CD4-positive, CD25-positive, alpha-beta regulatory T cell (primary cell): ENCODE measurements around the gene ITIH5. TPM values are rescaled to one million over a fixed set of nuclear protein-coding genes. Genes with fewer than 3 reads are reported as not detected.

ENCODE experiments used
- ATAC-seq, 2 donors: fragments of 150-1000 bp; cut with Tn5 transposase; one replicate each; pipeline ENCODE4 v1.10.0; 2021; ENCODE audit warnings: low read depth in 2 of 2, moderate number of reproducible peaks in 2 of 2, moderate library complexity in 1 of 2
- DNase-seq, 3 donors: peaks; one replicate each; pipeline versions ENCODE4 v3.0.0 to v3.0.0-alpha.2; 2012 to 2022; ENCODE audit warnings: mixed read lengths in 1 of 3
- H3K27ac ChIP-seq: one replicate; pipeline ENCODE4 v1.7.0; 2013; ENCODE audit warnings: mild to moderate bottlenecking, low read length; ENCODE audit not compliant: insufficient read depth, poor library complexity, severe bottlenecking
- H3K27me3 ChIP-seq: one replicate; pipeline ENCODE4 v1.7.0; 2013; ENCODE audit warnings: low read length; ENCODE audit not compliant: control insufficient read depth, insufficient read depth
- H3K36me3 ChIP-seq: one replicate; pipeline ENCODE4 v1.7.0; 2013; ENCODE audit warnings: mild to moderate bottlenecking, low read length, moderate library complexity; ENCODE audit not compliant: control insufficient read depth, insufficient read depth
- H3K4me1 ChIP-seq: 2 replicates; pipeline ENCODE4 v1.7.0; 2013; ENCODE audit warnings: mild to moderate bottlenecking, low read length; ENCODE audit not compliant: insufficient read depth, control insufficient read depth, poor library complexity, severe bottlenecking
- H3K4me3 ChIP-seq: one replicate; pipeline ENCODE4 v1.7.0; 2013; ENCODE audit warnings: low read depth, mild to moderate bottlenecking, low read length, moderate library complexity
- H3K9me3 ChIP-seq, 2 experiments: 1 replicate in 1 of 2; 2 replicates in 1 of 2; pipeline ENCODE4 v1.7.0; 2013; ENCODE audit warnings: low read length in 2 of 2, mild to moderate bottlenecking in 1 of 2, moderate library complexity in 1 of 2; ENCODE audit not compliant: control insufficient read depth in 2 of 2
- H3K27ac Mint-ChIP-seq, 3 donors: one replicate each; pipeline ENCODE4 v1.8.0; 2020 to 2022; ENCODE audit warnings: mild to moderate bottlenecking in 3 of 3, mixed read lengths in 3 of 3, moderate library complexity in 2 of 3
- H3K27me3 Mint-ChIP-seq: one replicate; pipeline ENCODE4 v1.8.0; 2022; ENCODE audit warnings: mild to moderate bottlenecking, mixed read lengths
- H3K36me3 Mint-ChIP-seq: one replicate; pipeline ENCODE4 v1.8.0; 2020; ENCODE audit warnings: mixed read lengths
- H3K4me1 Mint-ChIP-seq, 4 donors: one replicate each; pipeline ENCODE4 v1.8.0; 2020 to 2022; ENCODE audit warnings: mixed read lengths in 4 of 4, mild to moderate bottlenecking in 1 of 4
- H3K4me3 Mint-ChIP-seq, 4 donors: one replicate each; pipeline ENCODE4 v1.8.0; 2020 to 2022; ENCODE audit warnings: mild to moderate bottlenecking in 4 of 4, mixed read lengths in 4 of 4, moderate library complexity in 3 of 4
- H3K9me3 Mint-ChIP-seq, 7 donors: one replicate each; pipeline ENCODE4 v1.8.0; 2020 to 2022; ENCODE audit warnings: mixed read lengths in 7 of 7, mild to moderate bottlenecking in 3 of 7, moderate library complexity in 2 of 7
- polyA plus RNA-seq, 4 donors: library from polyadenylated mRNA; unstranded; fragments of 300-500 nt; fragmentation: Illumina TruSeq; gene quantifications; one replicate each; pipeline ENCODE4 v1.2.3, GENCODE V29; 2021
- total RNA-seq: library from RNA; stranded (reverse); gene quantifications from one replicate; pipeline ENCODE4 v1.2.3, GENCODE V29; 2022

Gene ITIH5
- total and polyA plus RNA-seq, 5 donors from 2014 or later, result not detected

- Histone ChIP-seq H3K4me1 (no peaks in the 10 kb centered on the region), H3K9me3 (no peaks in the 10 kb centered on the region), H3K4me3 (no peak overlapping the region), H3K27me3 (no peaks in the 10 kb centered on the region), H3K27ac (no peak overlapping the region), H3K36me3 (no peaks in the 10 kb centered on the region)
- no peak for DNase-seq
- Mint-ChIP-seq H3K27ac (no peak overlapping the region), H3K9me3 (peaks cover 0 to 3% (median 0%) of the 10 kb centered on the region in 7 donors), H3K4me1 (peaks cover 0 to 2% (median 0%) of the 10 kb centered on the region in 4 donors), H3K27me3 (peaks cover 4% of the 10 kb centered on the region), H3K4me3 (no peak overlapping the region), H3K36me3 (no peaks in the 10 kb centered on the region)
- ATAC-seq, result no peak
Measured at GRCh38 chr10:7551950-7552716, 114.6 kb downstream of the ITIH5 start.

- no peak for DNase-seq
- no peak overlapping the region for H3K4me3 Mint-ChIP-seq
- no peak overlapping the region for H3K27ac ChIP-seq
Measured at GRCh38 chr10:7551289-7551688, 115.5 kb downstream of the ITIH5 start.

GRCh38 chr10:7550013-7550412 is 116.8 kb downstream of the ITIH5 start:
- Mint-ChIP-seq H3K27ac (no peak overlapping the region), H3K4me1 (peaks cover 0 to 2% (median 0%) of the 10 kb centered on the region in 4 donors), H3K27me3 (no peaks in the 10 kb centered on the region), H3K4me3 (no peak overlapping the region), H3K36me3 (no peaks in the 10 kb centered on the region), H3K9me3 (peaks cover 0 to 1% (median 0%) of the 10 kb centered on the region in 7 donors)
- Histone ChIP-seq H3K36me3 (no peaks in the 10 kb centered on the region), H3K27me3 (no peaks in the 10 kb centered on the region), H3K27ac (no peak overlapping the region), H3K4me1 (no peaks in the 10 kb centered on the region), H3K4me3 (no peak overlapping the region), H3K9me3 (no peaks in the 10 kb centered on the region)
- DNase-seq (no peak), ATAC-seq (no peak)

More at GRCh38 chr10:7551289-7551688, 115.5 kb downstream of the ITIH5 start:
- Histone ChIP-seq H3K4me1 (no peaks in the 10 kb centered on the region), H3K4me3 (no peak overlapping the region), H3K36me3 (no peaks in the 10 kb centered on the region), H3K27me3 (no peaks in the 10 kb centered on the region), H3K9me3 (no peaks in the 10 kb centered on the region)
- no peak for ATAC-seq
- peaks cover 1% of the 10 kb centered on the region for H3K27me3 Mint-ChIP-seq
- no peaks in the 10 kb centered on the region for H3K36me3 Mint-ChIP-seq
- peaks cover 0 to 1% (median 0%) of the 10 kb centered on the region in 7 donors for H3K9me3 Mint-ChIP-seq
- H3K27ac Mint-ChIP-seq, result no peak overlapping the region
- peaks cover 0 to 2% (median 0%) of the 10 kb centered on the region in 4 donors for H3K4me1 Mint-ChIP-seq

- Histone ChIP-seq H3K9me3 (no peaks in the 10 kb centered on the region), H3K27ac (no peak overlapping the region), H3K4me3 (no peak overlapping the region), H3K36me3 (no peaks in the 10 kb centered on the region), H3K4me1 (no peaks in the 10 kb centered on the region), H3K27me3 (no peaks in the 10 kb centered on the region)
- no peak for DNase-seq
- Mint-ChIP-seq H3K27ac (no peak overlapping the region), H3K4me3 (no peak overlapping the region), H3K36me3 (no peaks in the 10 kb centered on the region), H3K9me3 (peaks cover 0 to 1% (median 0%) of the 10 kb centered on the region in 7 donors), H3K27me3 (no peaks in the 10 kb centered on the region), H3K4me1 (peaks cover 0 to 2% (median 0%) of the 10 kb centered on the region in 4 donors)
- ATAC-seq, result no peak
Measured at GRCh38 chr10:7547829-7548228, 118.9 kb downstream of the ITIH5 start.

- Mint-ChIP-seq H3K4me3 (no peak overlapping the region), H3K36me3 (no peaks in the 10 kb centered on the region), H3K9me3 (peaks cover 0 to 1% (median 0%) of the 10 kb centered on the region in 7 donors), H3K27ac (no peak overlapping the region), H3K4me1 (peaks cover 0 to 2% (median 0%) of the 10 kb centered on the region in 4 donors), H3K27me3 (no peaks in the 10 kb centered on the region)
- Histone ChIP-seq H3K4me3 (no peak overlapping the region), H3K36me3 (no peaks in the 10 kb centered on the region), H3K9me3 (no peaks in the 10 kb centered on the region), H3K4me1 (no peaks in the 10 kb centered on the region), H3K27ac (no peak overlapping the region), H3K27me3 (no peaks in the 10 kb centered on the region)
- ATAC-seq, result no peak
- DNase-seq, result no peak
Measured at GRCh38 chr10:7547206-7547605, 119.6 kb downstream of the ITIH5 start.

- Histone ChIP-seq H3K9me3 (no peaks in the 10 kb centered on the region), H3K27ac (no peak overlapping the region), H3K36me3 (no peaks in the 10 kb centered on the region), H3K4me1 (no peaks in the 10 kb centered on the region), H3K4me3 (no peak overlapping the region), H3K27me3 (no peaks in the 10 kb centered on the region)
- Mint-ChIP-seq H3K9me3 (peaks cover 0 to 1% (median 0%) of the 10 kb centered on the region in 7 donors), H3K4me1 (peaks cover 0 to 2% (median 0%) of the 10 kb centered on the region in 4 donors), H3K27me3 (no peaks in the 10 kb centered on the region), H3K36me3 (no peaks in the 10 kb centered on the region), H3K4me3 (no peak overlapping the region), H3K27ac (no peak overlapping the region)
- DNase-seq (no peak), ATAC-seq (no peak)
Measured at GRCh38 chr10:7546385-7546967, 120.3 kb downstream of the ITIH5 start.

GRCh38 chr10:7545792-7546191 is 121.0 kb downstream of the ITIH5 start:
- no peak for ATAC-seq
- no peak for DNase-seq
- Mint-ChIP-seq H3K4me3 (no peak overlapping the region), H3K27me3 (no peaks in the 10 kb centered on the region), H3K4me1 (peaks cover 0 to 2% (median 0%) of the 10 kb centered on the region in 4 donors), H3K36me3 (no peaks in the 10 kb centered on the region), H3K27ac (no peak overlapping the region), H3K9me3 (peaks cover 0 to 1% (median 0%) of the 10 kb centered on the region in 7 donors)
- H3K4me3 ChIP-seq, result no peak overlapping the region
- no peak overlapping the region for H3K27ac ChIP-seq
- no peaks in the 10 kb centered on the region for H3K9me3 ChIP-seq
- H3K27me3 ChIP-seq, result no peaks in the 10 kb centered on the region
- H3K4me1 ChIP-seq, result no peaks in the 10 kb centered on the region
- no peaks in the 10 kb centered on the region for H3K36me3 ChIP-seq
